Adrenal gland (tissue), 12 donors: ENCODE measurements around the gene KRTCAP2. TPM values are rescaled to one million over a fixed set of nuclear protein-coding genes. Genes with fewer than 3 reads are reported as not detected.

Experiments used
- DNase-seq, 7 donors: peaks; one replicate each; pipeline ENCODE4 v3.0.0-alpha.2; 2019 to 2020
- H3K27ac ChIP-seq, 5 donors: fragments of 200-600 bp; sonication (generic) in 4 of 5; 1 replicate in 3 of 5; 2 replicates in 2 of 5; pipeline versions ENCODE4 v1.5.1 to v1.8.0; 2016 to 2020; ENCODE audit warnings: mild to moderate bottlenecking in 1 of 5
- H3K27me3 ChIP-seq: fragments of 200-600 bp; 2 replicates; pipeline ENCODE4 v1.8.0; 2021
- H3K36me3 ChIP-seq, 2 donors: fragments of 200-600 bp; replicated peaks in 1 of 2; 1 replicate in 1 of 2; 2 replicates in 1 of 2; pipeline versions ENCODE4 v1.5.1 to v1.8.0; 2018 to 2022
- H3K4me1 ChIP-seq, 2 donors: fragments of 200-600 bp; replicated peaks in 1 of 2; 1 replicate in 1 of 2; 2 replicates in 1 of 2; pipeline versions ENCODE4 v1.5.1 to v1.8.0; 2018 to 2021
- H3K4me3 ChIP-seq, 4 donors: fragments of 200-600 bp; sonication (generic) in 3 of 4; one replicate each; pipeline ENCODE4 v1.5.1; 2016 to 2018
- H3K9me3 ChIP-seq, 3 donors: fragments of 200-600 bp; sonication (generic) in 1 of 3; replicated peaks in 1 of 3; 1 replicate in 2 of 3; 2 replicates in 1 of 3; pipeline versions ENCODE4 v1.5.1 to v1.8.0; 2016 to 2021
- POLR2A ChIP-seq, 2 donors: fragments of 450-650 bp; IDR thresholded peaks; one replicate each; pipeline ENCODE4 v1.6.1; 2017; ENCODE audit warnings: antibody characterized with exemption in 2 of 2, mild to moderate bottlenecking in 2 of 2, moderate library complexity in 1 of 2
- WGBS, 4 donors: extraction: QIAGEN DNeasy Blood & Tissue Kit in 2 of 4; methylation state at CpG; one replicate each; pipeline versions ENCODE4 v1.1.5 to v1.1.7; 2013 to 2017; 5-methylcytosine and 5-hydroxymethylcytosine counted together
- intact Hi-C, 2 donors: fragments of 100-400 bp; cut with DNase I; formaldehyde crosslinking; loops; one replicate each; pipeline versions ENCODE4 v1.14.1 to v1.15.0; 2022 to 2023
- polyA plus RNA-seq, 3 donors: library from polyadenylated mRNA; stranded (reverse); fragments of 200-250 nt in 2 of 3; fragments of 350-450 nt in 1 of 3; fragmentation: Illumina TruSeq in 1 of 3; extraction: RNeasy Lipid Tissue Mini Kit (QIAGEN cat#74804) in 1 of 3; gene quantifications; one replicate each; pipeline ENCODE4 v1.2.3, GENCODE V29; 2013 to 2014
- total RNA-seq, 9 donors: library from RNA; depleted of rRNA in 4 of 9; stranded (reverse); fragments of >200 nt in 4 of 9; fragments of 120-200 nt in 1 of 9; fragmentation: NEBNext Ultra II Directional in 1 of 9; extraction: Animal tissue kit (Norgen Biotek cat#: 25700) in 1 of 9; gene quantifications; one replicate each; pipeline versions ENCODE4 v1.1.0 to v1.2.4, GENCODE V29; 2013 to 2023
- TF ChIP-seq, protein P1 (sequence below), 6 experiments: fragments of 450-650 bp in 4 of 6; fragments of 200-600 bp in 2 of 6; sonication (generic) in 1 of 6; IDR thresholded peaks; 1 replicate in 5 of 6; 2 replicates in 1 of 6; pipeline versions ENCODE4 v1.5.1 to v1.8.0; 2016 to 2021; ENCODE audit warnings: antibody characterized with exemption in 6 of 6, mild to moderate bottlenecking in 2 of 6, moderate library complexity in 1 of 6
- donor health status: healthy with polysubstance abuse.
- donor health status: Bipolar disorder and iron deficiency.
- donor health status: DM: yes; HTN: yes; CAD: no.
- donor health status: DM: no; HTN: no; CAD: no.
- donor health status: DM: no; HTN: no; CAD: no.
- donor health status: DM: yes; HTN: yes; CAD: no.

The KRTCAP2 gene
- total and polyA plus RNA-seq, 12 donors = 76.1 to 806 (median 191) TPM

GRCh38 chr1:155131856-155132255, 41.2 kb downstream of the KRTCAP2 start:
- 58 to 73% (median 67%) methylated on average over 2 of the region's 2 CpGs for WGBS, 4 donors
- Histone ChIP-seq H3K27ac (peak overlapping the region in 1 of 5 donors; percentile 81), H3K9me3 (no peaks in the 10 kb centered on the region), H3K27me3 (no peaks in the 10 kb centered on the region), H3K4me1 (peaks cover 35 to 41% of the 10 kb centered on the region in 2 donors), H3K36me3 (peaks cover 0 to 33% of the 10 kb centered on the region in 2 donors), H3K4me3 (no peak overlapping the region)
- TF ChIP-seq, protein P1, sequence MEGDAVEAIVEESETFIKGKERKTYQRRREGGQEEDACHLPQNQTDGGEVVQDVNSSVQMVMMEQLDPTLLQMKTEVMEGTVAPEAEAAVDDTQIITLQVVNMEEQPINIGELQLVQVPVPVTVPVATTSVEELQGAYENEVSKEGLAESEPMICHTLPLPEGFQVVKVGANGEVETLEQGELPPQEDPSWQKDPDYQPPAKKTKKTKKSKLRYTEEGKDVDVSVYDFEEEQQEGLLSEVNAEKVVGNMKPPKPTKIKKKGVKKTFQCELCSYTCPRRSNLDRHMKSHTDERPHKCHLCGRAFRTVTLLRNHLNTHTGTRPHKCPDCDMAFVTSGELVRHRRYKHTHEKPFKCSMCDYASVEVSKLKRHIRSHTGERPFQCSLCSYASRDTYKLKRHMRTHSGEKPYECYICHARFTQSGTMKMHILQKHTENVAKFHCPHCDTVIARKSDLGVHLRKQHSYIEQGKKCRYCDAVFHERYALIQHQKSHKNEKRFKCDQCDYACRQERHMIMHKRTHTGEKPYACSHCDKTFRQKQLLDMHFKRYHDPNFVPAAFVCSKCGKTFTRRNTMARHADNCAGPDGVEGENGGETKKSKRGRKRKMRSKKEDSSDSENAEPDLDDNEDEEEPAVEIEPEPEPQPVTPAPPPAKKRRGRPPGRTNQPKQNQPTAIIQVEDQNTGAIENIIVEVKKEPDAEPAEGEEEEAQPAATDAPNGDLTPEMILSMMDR (IDR thresholded peaks at IDR 0.05) = no peak
- TF ChIP-seq POLR2A (IDR thresholded peaks at IDR 0.05) = no peak
- no peak for DNase-seq
- intact Hi-C loops = no loop called here

DNA sequence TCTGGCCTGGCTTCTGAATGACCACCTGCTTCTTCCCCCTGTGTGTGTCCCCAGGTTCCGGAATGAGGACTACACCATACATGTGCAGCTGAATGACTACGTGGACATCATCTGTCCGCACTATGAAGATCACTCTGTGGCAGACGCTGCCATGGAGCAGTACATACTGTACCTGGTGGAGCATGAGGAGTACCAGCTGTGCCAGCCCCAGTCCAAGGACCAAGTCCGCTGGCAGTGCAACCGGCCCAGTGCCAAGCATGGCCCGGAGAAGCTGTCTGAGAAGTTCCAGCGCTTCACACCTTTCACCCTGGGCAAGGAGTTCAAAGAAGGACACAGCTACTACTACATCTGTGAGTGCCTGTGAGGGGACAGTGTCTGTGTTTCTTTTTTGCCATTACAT, 41.8 kb downstream of the KRTCAP2 start:
- TF ChIP-seq, protein P1 (IDR thresholded peaks at IDR 0.05) = no peak
- TF ChIP-seq POLR2A (IDR thresholded peaks at IDR 0.05) = no peak
- intact Hi-C loops = no loop called here
- peak in 2 of 7 donors; percentile 35 to 42 for DNase-seq
- Histone ChIP-seq H3K4me3 (no peak overlapping the region), H3K4me1 (peaks cover 33 to 43% of the 10 kb centered on the region in 2 donors), H3K27me3 (no peaks in the 10 kb centered on the region), H3K27ac (peak overlapping the region in 1 of 5 donors; percentile 81), H3K9me3 (no peaks in the 10 kb centered on the region), H3K36me3 (peaks cover 0 to 33% of the 10 kb centered on the region in 2 donors)
- 40 to 85% (median 69%) methylated on average over 4 to 8 of the region's 8 CpGs for WGBS, 4 donors

DNA sequence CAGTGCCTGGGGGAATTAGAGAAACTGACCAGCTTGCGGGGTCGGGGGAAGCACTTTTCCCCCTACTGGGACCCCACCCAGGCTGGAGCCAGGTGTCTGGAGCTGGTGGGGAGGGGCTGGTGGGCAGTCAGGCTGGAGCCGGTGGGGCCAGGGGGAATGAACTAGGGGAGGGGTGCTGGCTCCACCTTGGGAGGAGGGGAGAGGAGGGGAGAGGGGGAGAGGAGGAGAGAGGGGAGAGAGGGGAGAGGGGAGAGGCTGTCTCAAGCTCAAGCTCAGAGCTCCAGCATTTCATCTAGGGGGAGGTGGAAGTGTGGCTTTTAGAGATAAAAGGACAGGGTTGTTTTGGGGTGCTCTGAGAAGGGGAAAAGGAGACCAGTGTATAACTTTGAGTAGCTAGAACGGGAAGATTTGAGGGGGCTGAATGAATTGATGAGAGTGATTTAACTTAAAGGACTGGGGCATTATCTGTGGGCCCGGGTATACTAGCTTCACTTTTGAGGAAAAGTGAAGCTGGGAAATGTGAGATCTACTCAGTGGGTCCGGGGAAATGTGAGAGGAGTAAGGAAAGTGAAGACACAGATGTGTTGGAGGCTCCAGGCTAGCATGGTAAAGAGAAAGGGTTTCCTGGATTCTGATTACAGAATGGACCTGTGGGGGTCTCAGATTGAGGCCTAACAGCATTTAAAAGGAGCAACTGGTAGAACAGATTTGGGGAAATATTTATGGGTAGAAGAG, 42.7 kb downstream of the KRTCAP2 start:
- intact Hi-C loops = no loop called here
- no peaks in the 10 kb centered on the region for H3K27me3 ChIP-seq
- peaks cover 33 to 49% of the 10 kb centered on the region in 2 donors for H3K4me1 ChIP-seq
- TF ChIP-seq, protein P1 (IDR thresholded peaks at IDR 0.05) = no peak
- no peak for TF ChIP-seq POLR2A (IDR thresholded peaks at IDR 0.05)
- no peak for DNase-seq
- peak overlapping the region in 2 of 4 donors; percentile 16 to 71 for H3K4me3 ChIP-seq
- H3K36me3 ChIP-seq = peaks cover 0 to 33% of the 10 kb centered on the region in 2 donors
- peak overlapping the region in 4 of 5 donors; percentile 13 to 81 (median 70) for H3K27ac ChIP-seq
- H3K9me3 ChIP-seq = no peaks in the 10 kb centered on the region
- WGBS, 4 donors = 38 to 50% (median 46%) methylated on average over 5 to 6 of the region's 6 CpGs

DNA sequence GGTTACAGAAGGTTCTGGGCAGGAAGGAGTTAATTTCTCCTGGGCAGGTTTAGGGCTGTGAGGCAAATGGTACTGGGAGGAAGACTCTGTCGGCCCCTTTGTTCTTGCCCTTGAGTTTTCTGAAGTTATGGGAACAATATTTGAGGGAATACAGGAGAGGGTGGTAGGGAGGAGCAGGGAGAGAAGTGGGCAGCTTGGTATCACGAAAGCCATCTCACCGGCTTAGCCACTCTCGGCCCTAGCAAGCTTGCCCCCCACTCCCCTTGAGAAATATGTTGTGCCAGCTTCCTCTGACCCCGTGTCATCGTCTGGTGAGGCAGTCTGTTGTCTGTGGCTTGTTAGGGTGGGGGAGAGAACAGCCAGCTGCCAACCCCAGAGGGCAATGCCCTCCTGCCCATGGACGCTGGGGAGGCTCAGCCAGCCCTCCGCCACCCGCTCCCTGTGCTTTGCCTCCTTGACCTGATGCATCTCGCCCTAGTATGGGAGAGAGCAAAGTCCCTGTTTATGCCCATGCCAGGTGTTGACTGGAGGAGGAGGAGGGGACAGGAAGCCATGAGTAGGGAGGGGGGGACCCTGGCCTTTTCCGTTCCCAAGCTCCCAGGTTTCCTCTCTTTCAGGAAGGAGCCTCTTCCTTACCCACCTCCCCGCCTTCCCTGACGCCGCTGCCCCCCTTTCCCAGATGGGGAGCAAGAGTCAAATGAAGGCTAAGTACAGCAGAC, 44.2 kb downstream of the KRTCAP2 start:
- Histone ChIP-seq H3K36me3 (peaks cover 0 to 27% of the 10 kb centered on the region in 2 donors), H3K4me1 (peaks cover 28 to 39% of the 10 kb centered on the region in 2 donors), H3K4me3 (peak overlapping the region in 3 of 4 donors; percentile 21 to 71 (median 45)), H3K9me3 (no peaks in the 10 kb centered on the region), H3K27me3 (no peaks in the 10 kb centered on the region), H3K27ac (peak overlapping the region in 4 of 5 donors; percentile 30 to 81 (median 70))
- 3 to 14% (median 10%) methylated on average over 13 to 14 of the region's 14 CpGs for WGBS, 4 donors
- DNase-seq = peak; percentile 43 to 70 (median 57)
- TF ChIP-seq, protein P1 (IDR thresholded peaks at IDR 0.05) = no peak
- TF ChIP-seq POLR2A (IDR thresholded peaks at IDR 0.05) = peak in 1 of 2 donors; percentile 42
- intact Hi-C loops = loop anchor here in 1 of 2 donors (5.0 kb wide), 1 partner anchor 37 kb away; no protein-coding TSS in a partner anchor
